Stimulated activated naive CD4-positive, alpha-beta T cell treated with Interleukin-2 at 50 U/mL for 16 hours (primary cell): Measurements from ENCODE around the gene ZNF530.
A peak's percentile ranks its signal among the peaks of the same experiment; 100 is the strongest.

Experiments
- DNase-seq: peaks from one replicate; lab custom pipeline; 2025; lab: John Stamatoyannopoulos, UW

The ZNF530 gene

GRCh38 chr19:57615346-57615745 is 15.7 kb downstream of the ZNF530 start:
- no peak for DNase-seq

- DNase-seq = no peak
Measured at GRCh38 chr19:57620673-57621348, 21.1 kb downstream of the ZNF530 start.

GRCh38 chr19:57623091-57623490 is 23.4 kb downstream of the ZNF530 start:
- no peak for DNase-seq

GRCh38 chr19:57632987-57633831 is 33.5 kb downstream of the ZNF530 start, which contains the start of gene ZNF211:
Gene ZNF211 (plus strand): TSS chr19:57633168. CDS start chr19:57633347, 179 bp downstream.
- DNase-seq = peak; percentile 85

GRCh38 chr19:57633832-57634131 is 34.1 kb downstream of the ZNF530 start:
- DNase-seq = no peak

GRCh38 chr19:57637379-57637778 is 37.7 kb downstream of the ZNF530 start:
- DNase-seq = no peak

GRCh38 chr19:57641715-57642234 is 42.1 kb downstream of the ZNF530 start:
- DNase-seq = no peak

GRCh38 chr19:57642396-57643046 is 42.8 kb downstream of the ZNF530 start:
- no peak for DNase-seq

- DNase-seq = no peak
Measured at GRCh38 chr19:57643734-57644133, 44.0 kb downstream of the ZNF530 start.

- DNase-seq = no peak
Measured at GRCh38 chr19:57648331-57649003, 48.8 kb downstream of the ZNF530 start.

GRCh38 chr19:57651654-57651996 is 51.9 kb downstream of the ZNF530 start:
- no peak for DNase-seq

GRCh38 chr19:57653689-57654088 is 54.0 kb downstream of the ZNF530 start:
- DNase-seq = no peak

- no peak for DNase-seq
Measured at GRCh38 chr19:57655443-57655842, 55.8 kb downstream of the ZNF530 start.

- no peak for DNase-seq
Measured at GRCh38 chr19:57656346-57656745, 56.7 kb downstream of the ZNF530 start.
